Erythroblast (primary cell): ENCODE measurements around the gene VSTM2L.

Experiments used
- GATA1 ChIP-seq: IDR thresholded peaks from 2 replicates; pipeline ENCODE4 v1.6.1; 2011; ENCODE audit warnings: low read depth, mild to moderate bottlenecking, control low read depth, low read length, moderate library complexity
- POLR2A ChIP-seq: IDR thresholded peaks from 2 replicates; pipeline ENCODE4 v1.6.1; 2011; ENCODE audit warnings: mild to moderate bottlenecking, low read length

DNA sequence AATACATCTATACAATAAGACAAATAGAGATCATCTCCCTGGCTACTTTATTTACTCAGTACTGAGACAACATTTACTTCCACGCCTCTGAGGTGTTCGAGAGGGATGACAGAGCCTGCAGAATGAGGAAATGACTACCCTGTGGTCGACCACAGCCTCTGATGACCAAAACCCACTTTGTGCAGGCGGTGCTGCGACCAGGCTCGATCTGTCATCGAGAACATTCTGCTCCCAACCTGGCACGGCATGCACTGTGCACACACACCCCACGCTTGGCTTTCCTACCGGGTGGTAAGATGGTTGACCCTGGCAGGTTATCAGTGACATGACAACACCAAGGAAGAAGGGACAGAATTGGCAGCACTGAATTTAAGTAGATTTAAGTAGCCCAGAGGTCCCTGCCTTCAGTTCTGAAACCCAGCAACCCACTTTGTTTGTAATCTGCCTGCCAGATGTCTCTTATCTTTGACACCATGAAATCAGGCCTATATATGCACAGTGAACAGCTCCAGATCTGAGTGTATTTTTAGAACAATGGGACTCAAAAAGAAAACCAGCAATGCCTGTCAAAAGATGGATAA, 87.7 kb downstream of the VSTM2L start:
- no peak for TF ChIP-seq POLR2A
- TF ChIP-seq GATA1 = no peak
